Measurements from ENCODE around the gene SPARC. TPM values are rescaled to one million over a fixed set of nuclear protein-coding genes. Genes with fewer than 3 reads are reported as not detected.
A peak's percentile ranks its signal among the peaks of the same experiment; 100 is the strongest.

Gene SPARC
- total RNA-seq, 2 experiments from 2014 or later, result not detected

- no peaks in the 10 kb centered on the region for H3K36me3 Mint-ChIP-seq (ENCODE audit: low read depth)
- no peaks in the 10 kb centered on the region for H3K9me3 Mint-ChIP-seq
- POLR2A ChIA-PET, result no interaction called here
- intact Hi-C loops (cut with micrococcal nuclease), result loop anchor here (5.0 to 10.0 kb wide), 3 partner anchors 127 to 493 kb away; partner anchors contain the start of gene SLC36A1
- no peaks in the 10 kb centered on the region for H3K4me1 Mint-ChIP-seq (ENCODE audit: low read depth)
- H3K27me3 Mint-ChIP-seq, result no peaks in the 10 kb centered on the region
- ATAC-seq (peak; percentile 99), DNase-seq (peak; percentile 81)
- H3K27ac Mint-ChIP-seq, result no peak overlapping the region
- CTCF ChIA-PET, result interaction anchor here (0.6 to 3.7 kb wide), 62 partner anchors 9 to 422 kb away, joined by 3 to 34 read pairs (median 5); partner anchors contain the start of genes G3BP1 and SLC36A1
- TF ChIP-seq, protein P1, sequence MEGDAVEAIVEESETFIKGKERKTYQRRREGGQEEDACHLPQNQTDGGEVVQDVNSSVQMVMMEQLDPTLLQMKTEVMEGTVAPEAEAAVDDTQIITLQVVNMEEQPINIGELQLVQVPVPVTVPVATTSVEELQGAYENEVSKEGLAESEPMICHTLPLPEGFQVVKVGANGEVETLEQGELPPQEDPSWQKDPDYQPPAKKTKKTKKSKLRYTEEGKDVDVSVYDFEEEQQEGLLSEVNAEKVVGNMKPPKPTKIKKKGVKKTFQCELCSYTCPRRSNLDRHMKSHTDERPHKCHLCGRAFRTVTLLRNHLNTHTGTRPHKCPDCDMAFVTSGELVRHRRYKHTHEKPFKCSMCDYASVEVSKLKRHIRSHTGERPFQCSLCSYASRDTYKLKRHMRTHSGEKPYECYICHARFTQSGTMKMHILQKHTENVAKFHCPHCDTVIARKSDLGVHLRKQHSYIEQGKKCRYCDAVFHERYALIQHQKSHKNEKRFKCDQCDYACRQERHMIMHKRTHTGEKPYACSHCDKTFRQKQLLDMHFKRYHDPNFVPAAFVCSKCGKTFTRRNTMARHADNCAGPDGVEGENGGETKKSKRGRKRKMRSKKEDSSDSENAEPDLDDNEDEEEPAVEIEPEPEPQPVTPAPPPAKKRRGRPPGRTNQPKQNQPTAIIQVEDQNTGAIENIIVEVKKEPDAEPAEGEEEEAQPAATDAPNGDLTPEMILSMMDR (IDR thresholded peaks at IDR 0.05), result peak; percentile 66
- H3K4me3 Mint-ChIP-seq, result no peak overlapping the region
Observed at GRCh38 chr5:151651997-151652645, 34.6 kb downstream of the SPARC start.

DNA sequence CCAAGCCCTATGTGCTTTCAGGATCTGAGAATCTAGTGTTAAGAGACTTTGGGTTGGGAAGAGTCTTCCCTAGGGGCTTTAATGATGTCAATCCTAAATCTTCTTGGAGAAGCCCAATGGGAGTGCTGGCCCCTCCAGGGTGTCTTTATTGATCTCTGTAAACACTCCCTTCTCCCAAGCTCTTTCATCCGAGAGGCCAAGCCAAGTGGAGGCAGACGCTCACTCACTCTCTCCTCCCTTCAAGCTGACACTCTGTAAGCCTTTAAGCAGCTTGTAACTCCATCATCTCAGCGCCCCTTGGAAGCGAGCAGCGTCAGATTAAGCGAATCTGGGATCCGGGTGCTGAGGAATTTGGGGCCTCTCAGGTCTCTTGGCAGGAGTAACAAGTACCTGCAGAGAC lies 37.7 kb downstream of the SPARC start:
- CTCF ChIA-PET, result interaction anchor here (2.4 kb wide), 1 partner anchor 10 kb away, joined by 9 read pairs; no protein-coding TSS in a partner anchor
- Mint-ChIP-seq H3K4me3 (no peak overlapping the region), H3K9me3 (no peaks in the 10 kb centered on the region), H3K27me3 (no peaks in the 10 kb centered on the region), H3K27ac (no peak overlapping the region), H3K36me3 (ENCODE audit: low read depth) (no peaks in the 10 kb centered on the region), H3K4me1 (ENCODE audit: low read depth) (no peaks in the 10 kb centered on the region)
- DNase-seq (no peak), ATAC-seq (no peak)
- TF ChIP-seq, protein P1 (IDR thresholded peaks at IDR 0.05), result no peak
- intact Hi-C loops (cut with micrococcal nuclease), result no loop called here
- POLR2A ChIA-PET, result no interaction called here

DNA sequence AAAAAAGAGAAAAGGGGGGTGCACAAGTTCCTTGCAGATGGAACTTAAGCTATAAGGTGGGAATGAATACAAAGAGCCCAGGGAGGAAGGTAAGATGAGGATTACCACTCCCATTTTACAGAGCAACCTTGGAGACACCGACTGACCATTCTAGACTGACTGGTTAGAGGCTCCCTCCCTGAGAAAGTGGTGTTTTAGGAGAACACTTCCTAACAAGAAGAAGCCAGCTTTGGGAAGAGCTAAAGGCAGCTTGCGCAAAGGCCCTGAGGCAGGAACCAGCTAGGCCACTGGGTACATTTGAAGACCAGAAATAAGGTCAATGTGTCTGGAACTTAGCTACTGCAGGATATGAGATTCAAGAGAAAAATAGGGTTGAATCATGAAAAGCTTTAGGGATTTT lies 38.6 kb downstream of the SPARC start:
- TF ChIP-seq, protein P1 (IDR thresholded peaks at IDR 0.05), result no peak
- no peak overlapping the region for H3K27ac Mint-ChIP-seq
- ATAC-seq (no peak), DNase-seq (no peak)
- POLR2A ChIA-PET, result interaction anchor here (0.6 kb wide), 1 partner anchor 78 kb away, joined by 3 read pairs; no protein-coding TSS in a partner anchor
- CTCF ChIA-PET, result interaction anchor here (0.9 to 2.4 kb wide), 2 partner anchors 9 to 11 kb away, joined by 3 to 9 read pairs; no protein-coding TSS in a partner anchor
- no peak overlapping the region for H3K4me3 Mint-ChIP-seq
- H3K4me1 Mint-ChIP-seq (ENCODE audit: low read depth), result no peaks in the 10 kb centered on the region
- no peaks in the 10 kb centered on the region for H3K27me3 Mint-ChIP-seq
- H3K36me3 Mint-ChIP-seq (ENCODE audit: low read depth), result no peaks in the 10 kb centered on the region
- no peaks in the 10 kb centered on the region for H3K9me3 Mint-ChIP-seq
- intact Hi-C loops (cut with micrococcal nuclease), result no loop called here

- intact Hi-C loops (cut with micrococcal nuclease), result no loop called here
- H3K27ac Mint-ChIP-seq, result no peak overlapping the region
- CTCF ChIA-PET, result interaction anchor here (0.7 to 2.4 kb wide), 3 partner anchors 10 to 91 kb away, joined by 3 to 9 read pairs (median 3); no protein-coding TSS in a partner anchor
- DNase-seq (no peak), ATAC-seq (no peak)
- H3K27me3 Mint-ChIP-seq, result no peaks in the 10 kb centered on the region
- no peaks in the 10 kb centered on the region for H3K9me3 Mint-ChIP-seq
- TF ChIP-seq, protein P1 (IDR thresholded peaks at IDR 0.05), result no peak
- H3K4me3 Mint-ChIP-seq, result no peak overlapping the region
- POLR2A ChIA-PET, result no interaction called here
- H3K4me1 Mint-ChIP-seq (ENCODE audit: low read depth), result no peaks in the 10 kb centered on the region
- H3K36me3 Mint-ChIP-seq (ENCODE audit: low read depth), result no peaks in the 10 kb centered on the region
Observed at GRCh38 chr5:151647320-151647861, 39.3 kb downstream of the SPARC start.

- H3K27me3 Mint-ChIP-seq, result no peaks in the 10 kb centered on the region
- H3K9me3 Mint-ChIP-seq, result no peaks in the 10 kb centered on the region
- H3K27ac Mint-ChIP-seq, result no peak overlapping the region
- H3K4me1 Mint-ChIP-seq (ENCODE audit: low read depth), result no peaks in the 10 kb centered on the region
- no peaks in the 10 kb centered on the region for H3K36me3 Mint-ChIP-seq (ENCODE audit: low read depth)
- DNase-seq, result no peak
- intact Hi-C loops (cut with micrococcal nuclease), result no loop called here
- TF ChIP-seq, protein P1 (IDR thresholded peaks at IDR 0.05), result no peak
- POLR2A ChIA-PET, result no interaction called here
- no peak overlapping the region for H3K4me3 Mint-ChIP-seq
- ATAC-seq, result no peak
- CTCF ChIA-PET, result interaction anchor here (0.7 to 2.0 kb wide), 3 partner anchors 9 to 123 kb away, joined by 3 to 6 read pairs (median 3); no protein-coding TSS in a partner anchor
Observed at GRCh38 chr5:151646334-151646733, 40.4 kb downstream of the SPARC start.
